ENCODE data around the gene LONP1.

DNA sequence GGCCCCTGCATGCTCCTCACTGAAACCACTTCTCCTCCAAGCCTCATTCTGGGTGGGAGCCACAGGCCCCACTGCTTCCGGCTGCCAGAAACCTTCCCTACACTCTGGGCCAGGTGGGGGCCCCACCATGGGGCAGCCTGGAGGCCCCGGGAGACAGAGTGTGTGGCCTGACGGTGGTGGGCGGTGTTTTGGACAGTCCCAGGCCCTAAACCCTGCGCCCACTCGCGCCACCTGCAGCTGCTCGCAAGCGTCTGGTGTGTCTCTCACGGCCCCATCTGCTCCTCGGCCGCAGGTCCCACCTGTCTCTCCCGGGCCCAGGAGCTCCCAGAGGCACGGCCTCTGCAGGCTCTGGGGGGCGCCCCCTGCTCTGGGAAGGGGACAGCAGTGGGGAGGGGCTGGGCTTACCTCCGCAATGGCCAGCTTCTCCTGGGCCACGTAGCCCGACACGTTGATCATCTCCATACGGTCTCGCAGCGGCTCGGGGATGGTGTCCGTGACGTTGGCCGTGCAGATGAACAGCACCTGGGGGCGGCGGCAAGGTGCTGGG lies 24.2 kb downstream of the LONP1 start:
- TF ChIP-seq, protein P1, sequence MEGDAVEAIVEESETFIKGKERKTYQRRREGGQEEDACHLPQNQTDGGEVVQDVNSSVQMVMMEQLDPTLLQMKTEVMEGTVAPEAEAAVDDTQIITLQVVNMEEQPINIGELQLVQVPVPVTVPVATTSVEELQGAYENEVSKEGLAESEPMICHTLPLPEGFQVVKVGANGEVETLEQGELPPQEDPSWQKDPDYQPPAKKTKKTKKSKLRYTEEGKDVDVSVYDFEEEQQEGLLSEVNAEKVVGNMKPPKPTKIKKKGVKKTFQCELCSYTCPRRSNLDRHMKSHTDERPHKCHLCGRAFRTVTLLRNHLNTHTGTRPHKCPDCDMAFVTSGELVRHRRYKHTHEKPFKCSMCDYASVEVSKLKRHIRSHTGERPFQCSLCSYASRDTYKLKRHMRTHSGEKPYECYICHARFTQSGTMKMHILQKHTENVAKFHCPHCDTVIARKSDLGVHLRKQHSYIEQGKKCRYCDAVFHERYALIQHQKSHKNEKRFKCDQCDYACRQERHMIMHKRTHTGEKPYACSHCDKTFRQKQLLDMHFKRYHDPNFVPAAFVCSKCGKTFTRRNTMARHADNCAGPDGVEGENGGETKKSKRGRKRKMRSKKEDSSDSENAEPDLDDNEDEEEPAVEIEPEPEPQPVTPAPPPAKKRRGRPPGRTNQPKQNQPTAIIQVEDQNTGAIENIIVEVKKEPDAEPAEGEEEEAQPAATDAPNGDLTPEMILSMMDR (IDR thresholded peaks at IDR 0.05), result no peak
- TF ChIP-seq POLR2A (IDR thresholded peaks at IDR 0.05), result no peak

Data from thyroid gland (tissue), 4 donors.